ENCODE data around the gene TP53TG5. TPM values are rescaled to one million over a fixed set of nuclear protein-coding genes. Genes with fewer than 3 reads are reported as not detected.

The TP53TG5 gene
- total RNA-seq, 1 experiment from 2014 or later, result not detected

- H3K9me3 ChIP-seq (ENCODE audit: low read length), result no peaks in the 10 kb centered on the region
- TF ChIP-seq CTCF (conservative IDR thresholded peaks at IDR 0.05; ENCODE audit: low read depth, low read length) (no peak), EZH2phosphoT487 (IDR thresholded peaks at IDR 0.05; ENCODE audit: borderline replicate concordance, low read length) (no peak), EZH2 (IDR thresholded peaks at IDR 0.05; ENCODE audit: low read length, unreplicated experiment) (no peak)
- CTCF ChIA-PET, result no interaction called here
- H3K4me3 ChIP-seq (ENCODE audit: low read length), result no peak overlapping the region
- H3K79me2 ChIP-seq (ENCODE audit: low read length), result peaks cover 19% of the 10 kb centered on the region
- ATAC-seq, result no peak
- no peaks in the 10 kb centered on the region for H3K27me3 ChIP-seq (ENCODE audit: low read length)
- no peak overlapping the region for H2AFZ ChIP-seq (ENCODE audit: low read length)
- no TSS peak for BruUV-seq (replicated peaks)
- H3K4me1 ChIP-seq (ENCODE audit: insufficient read depth, low read length), result peaks cover 6% of the 10 kb centered on the region; the same call in 1 of the 2 replicates
- H3K27ac ChIP-seq (ENCODE audit: low read length), result no peak overlapping the region
- H3K9me2 ChIP-seq (replicated peaks; ENCODE audit: low read length), result no peaks in the 10 kb centered on the region
- peaks cover 75% of the 10 kb centered on the region for H3K36me3 ChIP-seq (ENCODE audit: low read depth, low read length)
- H3K4me2 ChIP-seq (ENCODE audit: low read length), result no peak overlapping the region
- POLR2A ChIA-PET (ENCODE audit: unreplicated experiment), result no interaction called here
- intact Hi-C loops (cut with micrococcal nuclease), result no loop called here
- DNase-seq, result no peak
- no peaks in the 10 kb centered on the region for H3F3A ChIP-seq (ENCODE audit: low read length, unreplicated experiment)
- H3K9ac ChIP-seq (ENCODE audit: low read length), result no peak overlapping the region
- peaks cover 16% of the 10 kb centered on the region; the same call in 1 of the 2 replicates for H4K20me1 ChIP-seq (ENCODE audit: low read length)
These were observed 47.6 kb downstream of the TP53TG5 start for GRCh38 chr20:45330476-45330875.

GRCh38 chr20:45329497-45330319 is 48.4 kb downstream of the TP53TG5 start:
- Histone ChIP-seq H2AFZ (ENCODE audit: low read length) (no peak overlapping the region), H3K9ac (ENCODE audit: low read length) (no peak overlapping the region), H3K4me1 (ENCODE audit: insufficient read depth, low read length) (0 out of 2 replicates have a peak, but pooled peaks cover 5% of the 10 kb centered on the region), H3K4me2 (ENCODE audit: low read length) (no peak overlapping the region), H3K79me2 (ENCODE audit: low read length) (peaks cover 11% of the 10 kb centered on the region), H3F3A (ENCODE audit: low read length, unreplicated experiment) (no peaks in the 10 kb centered on the region), H3K27me3 (ENCODE audit: low read length) (no peaks in the 10 kb centered on the region), H3K9me2 (replicated peaks; ENCODE audit: low read length) (no peaks in the 10 kb centered on the region), H3K4me3 (ENCODE audit: low read length) (no peak overlapping the region), H3K36me3 (ENCODE audit: low read depth, low read length) (peaks cover 71% of the 10 kb centered on the region), H3K27ac (ENCODE audit: low read length) (no peak overlapping the region), H3K9me3 (ENCODE audit: low read length) (no peaks in the 10 kb centered on the region), H4K20me1 (ENCODE audit: low read length) (peaks cover 16% of the 10 kb centered on the region; the same call in 1 of the 2 replicates)
- POLR2A ChIA-PET (ENCODE audit: unreplicated experiment), result interaction anchor here (0.5 kb wide), 1 partner anchor 14 kb away, joined by 3 read pairs; no protein-coding TSS in a partner anchor
- no TSS peak for BruUV-seq (replicated peaks)
- CTCF ChIA-PET, result no interaction called here
- intact Hi-C loops (cut with micrococcal nuclease), result no loop called here
- ATAC-seq, result peak; percentile 43
- TF ChIP-seq EZH2phosphoT487 (IDR thresholded peaks at IDR 0.05; ENCODE audit: borderline replicate concordance, low read length), result no peak
- no peak for TF ChIP-seq EZH2 (IDR thresholded peaks at IDR 0.05; ENCODE audit: low read length, unreplicated experiment)
- TF ChIP-seq CTCF (conservative IDR thresholded peaks at IDR 0.05; ENCODE audit: low read depth, low read length), result 0 out of 2 replicates have a peak, but pooled peaks have one; percentile 16
- DNase-seq, result no peak

- Histone ChIP-seq H3K79me2 (ENCODE audit: low read length) (0 out of 2 replicates have a peak, but pooled peaks cover 5% of the 10 kb centered on the region), H3K9ac (ENCODE audit: low read length) (no peak overlapping the region), H3K9me3 (ENCODE audit: low read length) (no peaks in the 10 kb centered on the region), H3K36me3 (ENCODE audit: low read depth, low read length) (peaks cover 72% of the 10 kb centered on the region), H2AFZ (ENCODE audit: low read length) (no peak overlapping the region), H3K9me2 (replicated peaks; ENCODE audit: low read length) (no peaks in the 10 kb centered on the region), H3K27ac (ENCODE audit: low read length) (no peak overlapping the region), H3K4me2 (ENCODE audit: low read length) (no peak overlapping the region), H3K27me3 (ENCODE audit: low read length) (no peaks in the 10 kb centered on the region), H3K4me3 (ENCODE audit: low read length) (no peak overlapping the region), H4K20me1 (ENCODE audit: low read length) (peaks cover 16% of the 10 kb centered on the region; the same call in 1 of the 2 replicates), H3K4me1 (ENCODE audit: insufficient read depth, low read length) (0 out of 2 replicates have a peak, but pooled peaks cover 5% of the 10 kb centered on the region), H3F3A (ENCODE audit: low read length, unreplicated experiment) (no peaks in the 10 kb centered on the region)
- DNase-seq (no peak), ATAC-seq (no peak; the same call in 1 of the 2 replicates)
- ChIA-PET POLR2A (ENCODE audit: unreplicated experiment) (no interaction called here), CTCF (interaction anchor here (1.0 kb wide), 1 partner anchor 41 kb away, joined by 5 read pairs; no protein-coding TSS in a partner anchor)
- intact Hi-C loops (cut with micrococcal nuclease), result no loop called here
- TF ChIP-seq EZH2phosphoT487 (IDR thresholded peaks at IDR 0.05; ENCODE audit: borderline replicate concordance, low read length) (no peak), CTCF (conservative IDR thresholded peaks at IDR 0.05; ENCODE audit: low read depth, low read length) (no peak), EZH2 (IDR thresholded peaks at IDR 0.05; ENCODE audit: low read length, unreplicated experiment) (no peak)
- BruUV-seq (replicated peaks), result no TSS peak
These were observed 49.7 kb downstream of the TP53TG5 start for GRCh38 chr20:45328451-45328850.
